T-helper 2 cell treated with Interferon-gamma antibody and Interleukin-4, amounts not matched to agents 5 μg/mL and 100 μg/mL, for 36 hours (primary cell): ENCODE measurements around the gene KIF2A.
"Not testable (repeated sequence)": the region's sequence is repeated elsewhere in the genome, so short reads cannot be mapped to it uniquely, and the experiment has no call there.

Experiments
- DNase-seq: peaks from one replicate; pipeline ENCODE4 v3.0.0; 2021; ENCODE audit warnings: low spot score
- H3K27ac Mint-ChIP-seq: one replicate; pipeline ENCODE4 v1.8.0; 2021; ENCODE audit warnings: mild to moderate bottlenecking, mixed read lengths
- H3K27me3 Mint-ChIP-seq: one replicate; pipeline ENCODE4 v1.8.0; 2021; ENCODE audit warnings: low read depth, mixed read lengths
- H3K36me3 Mint-ChIP-seq: one replicate; pipeline ENCODE4 v1.8.0; 2021; ENCODE audit warnings: low read depth, mixed read lengths
- H3K4me1 Mint-ChIP-seq: one replicate; pipeline ENCODE4 v1.8.0; 2021; ENCODE audit warnings: low read depth, mixed read lengths
- H3K4me3 Mint-ChIP-seq: one replicate; pipeline ENCODE4 v1.8.0; 2022; ENCODE audit warnings: mild to moderate bottlenecking, moderate library complexity, mixed read lengths
- H3K9me3 Mint-ChIP-seq: one replicate; pipeline ENCODE4 v1.8.0; 2021; ENCODE audit warnings: mixed read lengths

The KIF2A gene

DNA sequence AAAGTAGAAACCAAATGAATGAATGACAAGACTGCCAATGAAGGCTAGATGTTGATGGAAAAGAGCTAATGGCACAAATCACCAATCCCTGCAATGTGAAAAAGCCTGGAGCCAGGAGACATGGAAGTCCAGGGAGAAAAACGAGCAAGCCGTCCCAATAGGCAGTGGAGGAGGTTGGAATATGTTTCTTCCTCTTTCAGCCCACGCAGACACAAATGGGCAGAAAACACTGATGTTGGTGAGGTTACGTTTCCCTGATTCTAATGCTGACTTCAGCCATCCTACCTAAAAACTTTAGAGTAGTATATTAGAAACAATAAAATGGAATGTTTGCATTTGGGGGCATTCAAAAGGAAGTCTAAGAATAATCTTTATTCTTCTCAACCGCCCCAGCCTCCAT lies 23.9 kb upstream of the KIF2A start:
- no peak overlapping the region for H3K27ac Mint-ChIP-seq
- H3K9me3 Mint-ChIP-seq = peaks cover 42% of the 10 kb centered on the region
- H3K4me3 Mint-ChIP-seq = no peak overlapping the region
- H3K4me1 Mint-ChIP-seq = peaks cover 71% of the 10 kb centered on the region
- H3K36me3 Mint-ChIP-seq = peaks cover 49% of the 10 kb centered on the region
- no peak for DNase-seq
- H3K27me3 Mint-ChIP-seq = no peaks in the 10 kb centered on the region

DNA sequence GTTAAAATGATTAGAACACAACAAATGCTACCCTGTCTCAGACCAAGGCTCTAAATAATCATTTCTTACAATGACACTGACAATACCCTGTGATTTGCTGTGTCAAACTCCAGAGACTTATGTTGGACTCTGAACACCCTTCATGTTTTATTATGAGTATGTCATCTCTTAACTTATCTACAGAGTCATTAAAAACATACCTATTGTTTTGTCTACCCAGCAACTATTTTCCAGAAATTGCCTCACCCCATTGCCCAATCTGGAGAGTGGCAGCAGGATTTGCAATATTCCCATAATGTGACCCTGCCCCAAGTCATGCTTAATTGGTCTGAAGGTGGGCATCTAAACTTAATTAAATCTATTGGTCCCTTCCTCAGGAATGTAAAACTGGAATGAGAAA lies 23.0 kb upstream of the KIF2A start:
- H3K9me3 Mint-ChIP-seq = peaks cover 51% of the 10 kb centered on the region
- peak overlapping the region; percentile 42 for H3K27ac Mint-ChIP-seq
- no peaks in the 10 kb centered on the region for H3K27me3 Mint-ChIP-seq
- no peak for DNase-seq
- H3K4me3 Mint-ChIP-seq = no peak overlapping the region
- peaks cover 57% of the 10 kb centered on the region for H3K36me3 Mint-ChIP-seq
- H3K4me1 Mint-ChIP-seq = peaks cover 75% of the 10 kb centered on the region

DNA sequence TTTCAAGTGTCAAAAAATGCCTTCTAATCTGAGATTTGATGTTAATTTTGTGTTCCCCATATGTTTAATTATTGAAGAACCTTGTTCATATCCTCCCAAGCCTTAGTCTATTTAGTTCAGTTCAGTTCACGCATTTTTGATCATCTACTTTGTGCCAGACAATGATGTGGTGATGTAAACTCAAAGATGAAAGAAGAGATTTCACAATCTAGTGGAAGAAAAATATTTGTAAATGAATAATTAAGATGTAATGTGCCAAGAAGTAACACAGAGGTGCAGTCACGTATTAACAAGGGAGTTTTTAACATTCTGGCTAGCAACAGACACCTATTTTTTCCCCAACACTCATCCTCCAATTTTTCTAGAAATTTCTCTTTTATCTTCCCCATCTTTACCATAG lies 22.1 kb upstream of the KIF2A start:
- no peak for DNase-seq
- peaks cover 59% of the 10 kb centered on the region for H3K36me3 Mint-ChIP-seq
- peak overlapping the region; percentile 31 for H3K4me3 Mint-ChIP-seq
- H3K9me3 Mint-ChIP-seq = peaks cover 50% of the 10 kb centered on the region
- H3K4me1 Mint-ChIP-seq = peaks cover 74% of the 10 kb centered on the region
- H3K27ac Mint-ChIP-seq = peak overlapping the region; percentile 99
- H3K27me3 Mint-ChIP-seq = no peaks in the 10 kb centered on the region

DNA sequence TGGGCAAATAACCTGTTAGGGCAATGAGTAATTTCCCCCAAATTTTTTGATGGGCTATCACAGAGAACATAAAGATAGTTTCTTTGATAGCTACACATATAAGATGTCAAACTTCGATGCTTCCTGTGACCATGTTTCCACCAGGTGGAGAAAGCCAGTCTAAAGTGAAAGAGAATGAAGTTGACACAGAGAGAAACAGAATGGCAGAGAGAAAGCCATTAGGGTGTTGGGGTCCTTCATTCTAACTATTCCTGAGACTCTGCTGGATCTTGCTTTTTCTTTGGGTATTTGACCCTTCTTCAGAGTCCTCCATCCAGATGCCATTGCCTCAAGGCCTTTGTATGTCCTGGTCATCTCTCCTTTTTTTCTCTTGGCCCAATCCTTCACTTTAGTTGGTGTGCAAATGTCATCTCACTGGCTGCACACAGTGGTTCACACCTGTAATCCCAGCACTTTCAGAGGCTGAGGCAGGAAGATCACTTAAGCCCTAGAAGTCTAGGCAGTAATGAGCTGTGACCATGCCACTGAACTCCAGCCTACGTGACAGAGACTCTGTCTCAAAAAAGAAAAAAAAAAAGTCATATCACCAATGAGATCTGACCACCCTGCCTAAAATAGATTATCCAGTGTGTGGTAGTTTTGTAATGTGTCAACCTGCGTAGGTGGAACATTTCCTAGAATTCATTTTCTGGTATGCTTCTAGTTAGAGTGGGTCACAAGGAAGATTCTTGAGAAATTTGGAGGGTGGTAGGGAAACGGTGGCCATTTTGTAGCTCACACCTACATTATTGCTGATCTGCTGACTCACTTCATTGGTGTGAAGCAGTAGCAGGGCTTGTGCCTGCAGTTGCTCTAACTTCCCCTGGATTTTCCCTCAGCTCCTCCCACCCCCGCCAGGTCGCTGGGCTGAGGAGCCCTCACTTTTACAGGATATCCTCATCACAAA lies 20.8 kb upstream of the KIF2A start:
- peak; percentile 88 for DNase-seq
- peaks cover 73% of the 10 kb centered on the region for H3K4me1 Mint-ChIP-seq
- H3K36me3 Mint-ChIP-seq = peaks cover 62% of the 10 kb centered on the region
- peaks cover 53% of the 10 kb centered on the region for H3K9me3 Mint-ChIP-seq
- peak overlapping the region; percentile 80 for H3K4me3 Mint-ChIP-seq
- H3K27me3 Mint-ChIP-seq = no peaks in the 10 kb centered on the region
- peak overlapping the region; percentile 99 for H3K27ac Mint-ChIP-seq

DNA sequence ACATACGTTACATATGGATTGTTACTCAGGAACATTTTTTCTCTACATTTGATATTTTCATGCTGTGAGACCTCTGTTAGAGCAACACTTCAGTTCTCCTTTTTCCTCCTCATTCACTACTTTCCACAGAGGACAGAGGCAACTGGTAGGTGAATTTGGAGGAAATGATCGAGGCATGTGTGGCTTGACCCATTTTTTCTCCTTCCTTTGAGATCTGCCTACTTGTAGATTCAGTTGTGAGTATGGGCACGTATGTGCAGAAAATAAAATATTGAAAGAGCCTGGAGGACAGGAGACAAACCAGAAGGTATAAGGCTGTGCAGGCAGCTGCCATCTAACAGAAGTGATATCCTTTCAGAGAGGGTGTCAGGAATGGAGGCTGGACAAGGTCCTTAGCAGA lies 19.2 kb upstream of the KIF2A start:
- H3K9me3 Mint-ChIP-seq = peaks cover 59% of the 10 kb centered on the region
- peak overlapping the region; percentile 72 for H3K27ac Mint-ChIP-seq
- H3K4me3 Mint-ChIP-seq = peak overlapping the region; percentile 19
- peaks cover 70% of the 10 kb centered on the region for H3K4me1 Mint-ChIP-seq
- no peaks in the 10 kb centered on the region for H3K27me3 Mint-ChIP-seq
- peaks cover 66% of the 10 kb centered on the region for H3K36me3 Mint-ChIP-seq
- no peak for DNase-seq

DNA sequence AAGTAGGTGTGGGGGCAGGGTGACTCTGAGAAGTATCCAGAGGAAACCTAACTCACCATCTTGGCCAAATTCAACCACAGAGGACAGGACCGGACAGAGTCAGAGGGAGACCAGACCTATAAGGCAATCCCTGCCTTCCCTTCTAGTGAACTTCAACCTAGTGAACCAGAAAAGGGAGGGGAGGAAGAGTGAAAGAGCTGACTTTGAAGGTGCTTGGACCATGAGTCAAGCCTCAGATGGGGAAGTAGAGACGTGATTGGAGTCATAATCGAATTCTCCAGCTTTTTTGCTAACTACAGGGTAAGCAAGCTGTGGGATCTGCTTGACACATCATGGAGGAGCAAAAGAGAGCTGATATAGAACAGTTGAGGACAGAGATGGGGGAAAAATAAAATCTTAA lies 18.8 kb upstream of the KIF2A start:
- Mint-ChIP-seq H3K27me3 (no peaks in the 10 kb centered on the region), H3K36me3 (peaks cover 67% of the 10 kb centered on the region), H3K27ac (peak overlapping the region; percentile 72), H3K4me3 (peak overlapping the region; percentile 19), H3K9me3 (peaks cover 59% of the 10 kb centered on the region), H3K4me1 (peaks cover 73% of the 10 kb centered on the region)
- DNase-seq = no peak

DNA sequence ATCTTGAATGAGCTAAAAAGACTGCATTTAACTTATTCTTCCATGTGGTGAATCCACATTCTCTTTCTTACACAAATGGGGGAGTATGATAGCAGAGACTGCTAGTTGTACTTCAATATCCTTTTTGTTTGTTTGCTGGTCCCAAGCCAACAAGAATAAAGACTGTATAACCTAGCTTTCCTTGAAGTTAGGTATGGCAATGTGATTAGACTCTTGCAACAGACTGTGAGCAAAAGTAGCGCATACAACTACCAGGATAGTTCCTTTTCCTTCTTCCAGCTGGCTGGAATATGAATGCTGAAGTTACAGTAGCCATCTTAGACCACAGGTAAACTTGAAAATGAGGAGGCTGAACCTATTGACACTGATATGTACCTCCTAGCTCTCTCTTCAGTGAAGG lies 17.9 kb upstream of the KIF2A start:
- no peaks in the 10 kb centered on the region for H3K27me3 Mint-ChIP-seq
- peaks cover 57% of the 10 kb centered on the region for H3K9me3 Mint-ChIP-seq
- H3K4me1 Mint-ChIP-seq = peaks cover 72% of the 10 kb centered on the region
- DNase-seq = no peak
- no peak overlapping the region for H3K27ac Mint-ChIP-seq
- no peak overlapping the region for H3K4me3 Mint-ChIP-seq
- H3K36me3 Mint-ChIP-seq = peaks cover 71% of the 10 kb centered on the region

- peaks cover 74% of the 10 kb centered on the region for H3K36me3 Mint-ChIP-seq
- peaks cover 64% of the 10 kb centered on the region for H3K4me1 Mint-ChIP-seq
- peaks cover 61% of the 10 kb centered on the region for H3K9me3 Mint-ChIP-seq
- no peak overlapping the region for H3K4me3 Mint-ChIP-seq
- no peaks in the 10 kb centered on the region for H3K27me3 Mint-ChIP-seq
- no peak for DNase-seq
- peak overlapping the region; percentile 41 for H3K27ac Mint-ChIP-seq
Observed at GRCh38 chr5:62289813-62290212, 16.2 kb upstream of the KIF2A start.

DNA sequence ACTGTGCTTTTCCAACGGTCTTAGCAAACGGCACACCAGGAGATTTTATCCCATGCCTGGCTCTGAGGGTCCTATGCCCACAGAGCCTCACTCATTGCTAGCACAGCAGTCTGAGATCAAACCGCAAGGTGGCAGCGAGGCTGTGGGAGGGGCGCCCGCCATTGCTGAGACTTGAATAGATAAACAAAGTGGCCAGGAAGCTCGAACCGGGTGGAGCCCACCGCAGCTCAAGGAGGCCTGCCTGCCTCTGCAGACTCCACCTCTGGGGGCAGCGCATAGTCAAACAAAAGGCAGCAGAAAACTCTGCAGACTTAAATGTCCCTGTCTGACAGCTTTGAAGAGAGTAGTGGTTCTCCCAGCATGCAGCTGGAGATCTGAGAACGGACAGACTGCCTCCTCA lies 14.2 kb upstream of the KIF2A start:
- peak overlapping the region; percentile 51 for H3K4me3 Mint-ChIP-seq
- H3K4me1 Mint-ChIP-seq = peaks cover 54% of the 10 kb centered on the region
- H3K27ac Mint-ChIP-seq = peak overlapping the region; percentile 62
- DNase-seq, H3K27me3 Mint-ChIP-seq: not testable (repeated sequence)
- H3K36me3 Mint-ChIP-seq = peaks cover 61% of the 10 kb centered on the region
- peaks cover 45% of the 10 kb centered on the region for H3K9me3 Mint-ChIP-seq

GRCh38 chr5:62296998-62297397 lies 9.0 kb upstream of the KIF2A start:
- Mint-ChIP-seq H3K27me3 (no peaks in the 10 kb centered on the region), H3K4me3 (peak overlapping the region; percentile 72), H3K9me3 (peaks cover 21% of the 10 kb centered on the region)

GRCh38 chr5:62298118-62298517 lies 7.9 kb upstream of the KIF2A start:
- peaks cover 15% of the 10 kb centered on the region for H3K9me3 Mint-ChIP-seq
- H3K27me3 Mint-ChIP-seq = no peaks in the 10 kb centered on the region
- H3K4me3 Mint-ChIP-seq = no peak overlapping the region
- H3K36me3 Mint-ChIP-seq = peaks cover 24% of the 10 kb centered on the region
- peaks cover 62% of the 10 kb centered on the region for H3K4me1 Mint-ChIP-seq
- no peak overlapping the region for H3K27ac Mint-ChIP-seq
- DNase-seq = no peak

More at GRCh38 chr5:62296998-62297397, 9.0 kb upstream of the KIF2A start:
- H3K36me3 Mint-ChIP-seq = peaks cover 36% of the 10 kb centered on the region
- peak; percentile 45 for DNase-seq
- H3K4me1 Mint-ChIP-seq = peaks cover 65% of the 10 kb centered on the region
- peak overlapping the region; percentile 86 for H3K27ac Mint-ChIP-seq

GRCh38 chr5:62299101-62299500 lies 6.9 kb upstream of the KIF2A start:
- Mint-ChIP-seq H3K36me3 (peaks cover 18% of the 10 kb centered on the region), H3K27me3 (no peaks in the 10 kb centered on the region), H3K4me3 (peak overlapping the region; percentile 59), H3K4me1 (peaks cover 64% of the 10 kb centered on the region), H3K27ac (peak overlapping the region; percentile 93), H3K9me3 (peaks cover 8% of the 10 kb centered on the region)
- DNase-seq = no peak

DNA sequence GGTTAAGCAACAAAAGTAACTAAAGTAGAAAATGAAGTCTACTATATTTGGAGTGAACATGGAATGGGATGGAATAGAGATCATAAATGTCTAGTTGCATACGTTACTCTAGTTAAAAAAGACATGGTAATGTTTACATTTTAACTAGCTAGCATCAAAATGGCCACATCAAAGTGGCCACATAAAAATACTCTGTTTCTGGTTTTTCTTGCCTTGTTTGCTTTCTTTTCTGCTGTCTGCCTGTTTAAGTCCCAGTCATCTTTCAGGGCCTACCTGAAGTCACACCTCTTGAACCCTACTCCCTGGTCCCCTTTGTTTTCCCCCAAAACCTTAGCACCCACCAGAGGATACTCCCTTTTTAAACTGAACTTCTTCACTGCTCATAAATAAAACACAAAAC lies 6.4 kb upstream of the KIF2A start:
- Mint-ChIP-seq H3K9me3 (peaks cover 3% of the 10 kb centered on the region), H3K27ac (peak overlapping the region; percentile 93), H3K27me3 (no peaks in the 10 kb centered on the region), H3K4me3 (peak overlapping the region; percentile 59), H3K36me3 (peaks cover 14% of the 10 kb centered on the region), H3K4me1 (peaks cover 63% of the 10 kb centered on the region)
- no peak for DNase-seq

GRCh38 chr5:62305358-62305714 lies 670 bp upstream of the KIF2A start:
- Mint-ChIP-seq H3K4me1 (peaks cover 48% of the 10 kb centered on the region), H3K27ac (peak overlapping the region; percentile 98)
- DNase-seq = no peak

More at GRCh38 chr5:62305358-62305714, 670 bp upstream of the KIF2A start:
- Mint-ChIP-seq H3K36me3 (peaks cover 31% of the 10 kb centered on the region), H3K4me3 (peak overlapping the region; percentile 86), H3K9me3 (no peaks in the 10 kb centered on the region), H3K27me3 (no peaks in the 10 kb centered on the region)
